HG03108 (cell line): ENCODE measurements around the gene JAGN1.
"Not testable (repeated sequence)": the region's sequence is repeated elsewhere in the genome, so short reads cannot be mapped to it uniquely, and the experiment has no call there.

Source experiments
- ATAC-seq: cut with Tn5 transposase; IDR thresholded peaks from one replicate; pipeline ENCODE4 v1.9.1; 2021; ENCODE audit warnings: moderate library complexity; ENCODE audit not compliant: unreplicated experiment

The JAGN1 gene

DNA sequence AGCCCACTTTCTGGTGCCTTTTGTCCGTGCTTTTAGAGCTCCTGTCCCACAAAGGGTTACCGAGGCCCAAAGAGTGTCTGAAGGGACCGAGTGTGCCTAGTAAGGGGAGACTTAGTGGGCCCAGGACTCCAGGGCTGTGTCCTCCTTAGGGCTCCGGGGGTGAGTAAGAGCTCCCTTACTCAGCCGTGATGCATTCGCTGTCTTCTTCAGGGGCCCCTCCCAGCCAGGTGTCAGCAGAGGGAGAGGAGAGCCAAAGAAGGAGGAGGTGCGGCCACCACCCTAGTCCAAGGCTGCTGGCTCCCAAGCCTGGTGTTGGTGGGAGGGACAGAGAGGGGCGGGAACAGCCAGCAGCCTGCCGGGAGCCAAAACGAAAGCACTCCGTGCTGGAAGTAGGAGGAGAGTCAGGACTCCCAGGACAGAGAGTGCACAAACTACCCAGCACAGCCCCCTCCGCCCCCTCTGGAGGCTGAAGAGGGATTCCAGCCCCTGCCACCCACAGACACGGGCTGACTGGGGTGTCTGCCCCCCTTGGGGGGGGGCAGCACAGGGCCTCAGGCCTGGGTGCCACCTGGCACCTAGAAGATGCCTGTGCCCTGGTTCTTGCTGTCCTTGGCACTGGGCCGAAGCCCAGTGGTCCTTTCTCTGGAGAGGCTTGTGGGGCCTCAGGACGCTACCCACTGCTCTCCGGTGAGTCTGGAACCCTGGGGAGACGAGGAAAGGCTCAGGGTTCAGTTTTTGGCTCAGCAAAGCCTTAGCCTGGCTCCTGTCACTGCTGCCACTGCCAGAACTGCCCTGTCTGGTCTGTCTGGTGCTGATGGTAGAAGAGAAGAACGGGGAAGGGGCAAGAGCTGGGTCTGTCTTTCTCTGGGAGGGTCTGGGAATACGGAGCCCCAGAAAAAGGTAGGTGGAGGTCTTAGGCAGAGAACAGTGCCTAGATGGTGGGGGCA is 26.6 kb downstream of the JAGN1 start, which contains the start of gene IL17RC:
TSS of gene IL17RC (plus strand) at position 365 of the 947 bp plus-strand sequence. CDS start at position 583, 218 bp downstream.
- no peak for ATAC-seq

GRCh38 chr3:9917820-9918219 is 27.4 kb downstream of the JAGN1 start:
- ATAC-seq: no peak

- ATAC-seq: no peak
These were observed 28.0 kb downstream of the JAGN1 start for GRCh38 chr3:9918261-9919038.

GRCh38 chr3:9928158-9928557 is 37.7 kb downstream of the JAGN1 start:
- no peak for ATAC-seq

- no peak for ATAC-seq
These were observed 40.5 kb downstream of the JAGN1 start for GRCh38 chr3:9930804-9931418.

- no peak for ATAC-seq
These were observed 42.1 kb downstream of the JAGN1 start for GRCh38 chr3:9932535-9932842.

DNA sequence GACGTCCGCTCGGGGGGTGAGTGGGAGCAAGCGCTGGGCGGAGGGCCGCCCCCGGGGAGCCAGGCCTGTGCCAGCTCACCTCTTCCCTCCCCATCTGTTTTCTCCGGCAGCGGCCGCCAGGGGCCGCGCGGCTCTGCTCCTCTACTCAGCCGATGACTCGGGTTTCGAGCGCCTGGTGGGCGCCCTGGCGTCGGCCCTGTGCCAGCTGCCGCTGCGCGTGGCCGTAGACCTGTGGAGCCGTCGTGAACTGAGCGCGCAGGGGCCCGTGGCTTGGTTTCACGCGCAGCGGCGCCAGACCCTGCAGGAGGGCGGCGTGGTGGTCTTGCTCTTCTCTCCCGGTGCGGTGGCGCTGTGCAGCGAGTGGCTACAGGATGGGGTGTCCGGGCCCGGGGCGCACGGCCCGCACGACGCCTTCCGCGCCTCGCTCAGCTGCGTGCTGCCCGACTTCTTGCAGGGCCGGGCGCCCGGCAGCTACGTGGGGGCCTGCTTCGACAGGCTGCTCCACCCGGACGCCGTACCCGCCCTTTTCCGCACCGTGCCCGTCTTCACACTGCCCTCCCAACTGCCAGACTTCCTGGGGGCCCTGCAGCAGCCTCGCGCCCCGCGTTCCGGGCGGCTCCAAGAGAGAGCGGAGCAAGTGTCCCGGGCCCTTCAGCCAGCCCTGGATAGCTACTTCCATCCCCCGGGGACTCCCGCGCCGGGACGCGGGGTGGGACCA is 42.6 kb downstream of the JAGN1 start:
- peak; percentile 60 for ATAC-seq

DNA sequence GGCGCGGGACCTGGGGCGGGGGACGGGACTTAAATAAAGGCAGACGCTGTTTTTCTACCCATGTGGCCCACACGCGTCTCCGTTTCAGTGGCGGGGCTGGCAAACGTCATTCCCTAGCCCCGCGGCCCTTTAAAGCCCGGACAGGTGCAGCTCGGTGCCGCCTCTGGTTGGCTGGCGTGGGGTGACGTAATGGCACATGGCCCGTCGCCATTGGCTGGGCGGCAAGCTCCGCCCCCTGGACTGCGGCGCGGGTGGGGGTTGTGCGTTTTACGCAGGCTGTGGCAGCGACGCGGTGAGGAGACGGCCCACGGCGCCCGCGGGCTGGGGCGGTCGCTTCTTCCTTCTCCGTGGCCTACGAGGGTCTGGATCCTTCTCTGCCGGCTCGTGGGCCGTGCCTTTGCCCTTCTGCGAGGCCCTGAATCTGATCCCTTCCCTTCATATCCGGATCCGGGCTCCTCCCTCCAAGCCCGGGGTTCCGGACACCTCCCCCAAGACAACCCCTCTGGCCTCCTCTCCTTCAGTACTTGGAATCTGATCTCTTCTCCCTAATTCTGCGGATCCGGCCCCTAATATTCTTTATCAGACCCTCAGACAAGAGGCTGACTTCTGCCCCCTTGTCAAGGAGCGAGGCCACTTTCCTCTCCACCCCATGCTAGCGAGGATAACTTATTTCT is 43.3 kb downstream of the JAGN1 start, which contains the start of gene CRELD1:
TSS of gene CRELD1 (plus strand) at position 274 of the 674 bp plus-strand sequence. CDS start 605 bp downstream, outside the sequence.
- peak; percentile 89 for ATAC-seq

DNA sequence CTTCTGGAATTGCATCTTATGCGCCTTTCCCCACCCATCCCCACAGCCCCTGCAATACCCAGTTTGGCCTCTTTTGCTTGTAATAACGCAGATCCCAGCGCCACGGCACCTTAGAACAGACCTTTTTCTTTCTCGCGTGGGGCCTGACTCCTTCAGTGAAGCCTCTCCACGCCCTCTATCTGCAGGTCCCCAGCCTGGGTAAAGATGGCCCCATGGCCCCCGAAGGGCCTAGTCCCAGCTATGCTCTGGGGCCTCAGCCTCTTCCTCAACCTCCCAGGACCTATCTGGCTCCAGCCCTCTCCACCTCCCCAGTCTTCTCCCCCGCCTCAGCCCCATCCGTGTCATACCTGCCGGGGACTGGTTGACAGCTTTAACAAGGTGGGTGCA is 43.8 kb downstream of the JAGN1 start:
- no peak for ATAC-seq

DNA sequence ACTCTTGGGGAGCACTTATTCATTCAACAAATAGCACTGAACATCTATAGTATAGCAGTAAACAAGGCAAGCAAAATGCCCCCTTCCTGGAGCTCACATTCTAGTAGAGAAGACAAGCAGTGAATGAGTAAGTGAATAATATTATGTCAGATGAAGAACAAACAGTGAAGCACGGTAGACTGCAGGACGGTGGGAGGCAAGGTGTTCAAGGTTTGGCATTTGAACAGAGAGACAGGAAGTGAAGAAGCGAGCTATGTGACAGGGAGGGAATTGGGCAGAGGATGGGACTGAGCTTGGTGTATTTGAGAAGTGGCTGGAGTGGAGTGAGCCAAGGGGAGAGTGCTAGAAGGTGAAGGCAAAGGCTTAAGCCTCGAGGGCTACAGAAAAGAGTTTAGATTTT is 44.6 kb downstream of the JAGN1 start:
- ATAC-seq: no peak

DNA sequence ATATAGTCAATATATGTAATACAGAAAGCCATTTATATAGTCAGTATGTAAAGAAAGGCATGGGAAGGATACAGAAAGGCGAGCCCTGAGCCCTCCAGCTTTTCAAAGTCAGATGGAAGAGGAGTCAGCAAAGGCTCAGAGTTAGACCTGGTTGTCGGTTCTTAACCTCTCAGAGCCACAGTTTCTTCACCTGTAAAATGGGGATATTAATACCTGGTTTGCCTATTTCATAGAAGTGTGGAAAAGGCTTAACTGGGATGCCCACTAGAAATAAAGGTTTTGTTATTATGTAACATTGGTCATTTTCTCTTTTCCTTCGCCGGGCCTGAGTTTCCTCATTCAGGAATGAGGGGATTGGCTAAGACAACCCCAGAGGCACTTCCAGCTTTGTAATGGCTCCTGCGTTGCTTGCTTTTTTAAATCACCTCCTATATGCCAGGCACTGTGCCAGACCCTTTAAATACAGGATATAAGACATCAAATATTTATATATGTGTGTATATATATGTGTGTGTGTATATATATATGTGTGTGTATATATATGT is 45.6 kb downstream of the JAGN1 start:
- ATAC-seq: no peak

DNA sequence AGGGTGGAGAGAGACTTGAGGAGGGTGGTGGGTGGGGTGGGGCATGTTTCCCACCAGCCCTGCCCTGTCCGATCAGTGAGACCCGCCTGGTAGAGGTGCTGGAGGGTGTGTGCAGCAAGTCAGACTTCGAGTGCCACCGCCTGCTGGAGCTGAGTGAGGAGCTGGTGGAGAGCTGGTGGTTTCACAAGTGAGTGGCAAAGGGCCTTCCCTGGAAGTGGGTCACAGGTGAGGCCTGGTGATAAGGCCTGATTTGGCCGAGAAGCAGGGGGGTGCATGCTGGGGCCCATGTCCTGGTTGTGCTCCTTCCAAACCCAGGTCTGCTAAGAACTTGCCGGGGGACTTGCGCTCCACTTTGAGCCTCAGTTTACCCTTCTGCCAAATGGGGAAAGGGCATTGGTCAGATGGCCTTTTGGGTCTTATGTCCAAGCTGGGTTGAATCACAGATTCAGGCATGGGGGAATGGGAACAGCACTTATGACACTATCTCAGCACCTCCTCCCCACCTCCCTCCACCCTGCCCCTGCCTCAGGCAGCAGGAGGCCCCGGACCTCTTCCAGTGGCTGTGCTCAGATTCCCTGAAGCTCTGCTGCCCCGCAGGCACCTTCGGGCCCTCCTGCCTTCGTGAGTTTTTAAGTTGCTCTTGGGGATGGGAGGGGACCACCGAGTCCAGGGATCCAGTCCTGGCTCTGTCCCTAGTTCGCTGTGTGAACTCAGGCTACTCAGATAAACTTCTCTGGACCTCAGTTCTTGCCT is 47.3 kb downstream of the JAGN1 start:
- ATAC-seq: no peak

- ATAC-seq: no peak
These were observed 48.6 kb downstream of the JAGN1 start for GRCh38 chr3:9938966-9939365.

DNA sequence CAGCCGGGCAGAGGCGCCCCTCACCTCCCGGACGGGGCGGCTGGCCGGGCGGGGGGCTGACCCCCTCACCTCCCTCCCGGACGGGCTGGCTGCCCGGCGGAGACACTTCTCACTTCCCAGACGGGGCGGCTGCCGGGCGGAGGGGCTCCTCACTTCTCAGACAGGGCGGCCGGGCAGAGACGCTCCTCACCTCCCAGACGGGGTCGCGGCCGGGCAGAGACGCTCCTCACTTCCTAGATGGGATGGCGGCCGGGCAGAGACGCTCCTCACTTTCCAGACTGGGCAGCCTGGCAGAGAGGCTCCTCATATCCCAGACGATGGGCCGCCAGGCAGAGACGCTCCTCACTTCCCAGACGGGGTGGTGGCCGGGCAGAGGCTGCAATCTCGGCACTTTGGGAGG is 49.5 kb downstream of the JAGN1 start:
- not testable (repeated sequence) for ATAC-seq

DNA sequence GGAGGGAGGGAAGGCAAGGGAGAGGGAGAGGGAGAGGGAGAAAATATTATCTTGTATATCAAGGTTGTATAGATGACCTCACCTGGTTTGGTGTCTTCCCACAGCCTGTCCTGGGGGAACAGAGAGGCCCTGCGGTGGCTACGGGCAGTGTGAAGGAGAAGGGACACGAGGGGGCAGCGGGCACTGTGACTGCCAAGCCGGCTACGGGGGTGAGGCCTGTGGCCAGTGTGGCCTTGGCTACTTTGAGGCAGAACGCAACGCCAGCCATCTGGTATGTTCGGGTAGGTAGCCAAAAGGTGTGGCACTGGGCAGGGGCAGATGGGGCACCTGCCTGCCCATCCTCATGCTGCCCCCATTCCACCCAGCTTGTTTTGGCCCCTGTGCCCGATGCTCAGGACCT is 50.3 kb downstream of the JAGN1 start:
- no peak for ATAC-seq

DNA sequence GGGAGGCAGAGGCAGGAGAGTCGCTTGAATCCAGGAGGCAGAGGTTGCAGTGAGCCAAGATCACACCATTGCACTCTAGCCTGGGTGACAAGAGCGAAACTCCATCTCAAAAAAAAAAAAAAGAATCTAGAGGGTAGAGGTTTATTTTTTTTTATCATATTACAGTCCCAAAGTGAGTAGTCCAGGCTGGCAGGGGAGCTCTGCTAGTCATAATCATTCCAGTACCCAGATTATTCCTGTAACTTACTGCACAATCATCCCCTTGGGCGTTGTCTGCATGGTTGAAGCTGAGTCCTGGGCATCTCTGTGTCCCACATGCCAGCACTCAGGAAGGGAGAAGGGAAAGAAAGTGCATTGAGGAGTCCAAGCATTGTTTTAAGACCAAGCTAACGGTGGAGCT is 51.8 kb downstream of the JAGN1 start:
- no peak for ATAC-seq

GRCh38 chr3:9942934-9943690 is 52.7 kb downstream of the JAGN1 start:
- no peak for ATAC-seq
